ENCODE measurements around the gene SLC15A4.

The SLC15A4 gene

GRCh38 chr12:128789356-128789929 is 34.3 kb downstream of the SLC15A4 start:
- peak overlapping the region; percentile 21 for H2AK5ac ChIP-seq (ENCODE audit: low read length, severe bottlenecking)
- H2BK12ac ChIP-seq (ENCODE audit: low read length in 2 of 2) = no peak overlapping the region
- no peak overlapping the region for H3K14ac ChIP-seq (ENCODE audit: low read length in 2 of 2)
- H3K23ac ChIP-seq (ENCODE audit: low read length in 2 of 2) = no peak overlapping the region
- H3K4me2 ChIP-seq (ENCODE audit: low read length, poor library complexity, severe bottlenecking) = no peak overlapping the region
- H3K27me3 ChIP-seq (ENCODE audit: control insufficient read depth in 1 of 2, insufficient read depth in 1 of 2, low read length in 2 of 2) = no peaks in the 10 kb centered on the region
- DNase-seq = no peak
- H3K36me3 ChIP-seq (ENCODE audit: control insufficient read depth in 1 of 2, insufficient read depth in 2 of 2, low read depth in 1 of 2, low read length in 2 of 2) = peaks cover 36 to 42% of the 10 kb centered on the region in 2 experiments
- no peak overlapping the region for H3K4ac ChIP-seq (ENCODE audit: low read depth in 1 of 2, low read length in 2 of 2)
- no peak overlapping the region for H2BK15ac ChIP-seq (ENCODE audit: low read depth, poor library complexity, severe bottlenecking)
- H3K9ac ChIP-seq (ENCODE audit: low read length) = no peak overlapping the region
- no peak overlapping the region for H3K4me3 ChIP-seq (ENCODE audit: insufficient read depth in 1 of 2, low read depth in 1 of 2, low read length in 2 of 2)
- H3K4me1 ChIP-seq (ENCODE audit: control insufficient read depth, insufficient read depth, low read depth, low read length) = peaks cover 26% of the 10 kb centered on the region
- H2BK5ac ChIP-seq (ENCODE audit: low read depth, low read length, poor library complexity, severe bottlenecking) = no peak overlapping the region
- no peak overlapping the region for H2BK120ac ChIP-seq (ENCODE audit: low read depth, low read length)
- no peak overlapping the region for H3K27ac ChIP-seq (ENCODE audit: low read length, poor library complexity, severe bottlenecking)
- H2AFZ ChIP-seq (ENCODE audit: low read depth, low read length) = no peak overlapping the region
- no peak overlapping the region for H4K8ac ChIP-seq (ENCODE audit: low read length)
- no peak overlapping the region for H4K91ac ChIP-seq (ENCODE audit: low read length)
- H3K79me1 ChIP-seq (replicated peaks; ENCODE audit: low read length, poor library complexity, severe bottlenecking) = peaks cover 20% of the 10 kb centered on the region
- H3K9me3 ChIP-seq (ENCODE audit: control insufficient read depth, low read length) = no peaks in the 10 kb centered on the region
- no peak overlapping the region for H3K18ac ChIP-seq (ENCODE audit: low read depth in 1 of 2, low read length in 2 of 2)
- WGBS = 83% methylated on average over 8 of the region's 12 CpGs

GRCh38 chr12:128787827-128788226 is 35.9 kb downstream of the SLC15A4 start:
- Histone ChIP-seq H3K23ac (ENCODE audit: low read length in 2 of 2) (no peak overlapping the region), H3K27ac (ENCODE audit: low read length, poor library complexity, severe bottlenecking) (no peak overlapping the region), H3K14ac (ENCODE audit: low read length in 2 of 2) (no peak overlapping the region), H3K27me3 (ENCODE audit: control insufficient read depth in 1 of 2, insufficient read depth in 1 of 2, low read length in 2 of 2) (no peaks in the 10 kb centered on the region), H4K8ac (ENCODE audit: low read length) (no peak overlapping the region), H2AFZ (ENCODE audit: low read depth, low read length) (no peak overlapping the region), H2BK120ac (ENCODE audit: low read depth, low read length) (no peak overlapping the region), H3K9me3 (ENCODE audit: control insufficient read depth, low read length) (no peaks in the 10 kb centered on the region), H3K4me2 (ENCODE audit: low read length, poor library complexity, severe bottlenecking) (no peak overlapping the region), H3K36me3 (ENCODE audit: control insufficient read depth in 1 of 2, insufficient read depth in 2 of 2, low read depth in 1 of 2, low read length in 2 of 2) (peaks cover 26 to 28% of the 10 kb centered on the region in 2 experiments), H2BK5ac (ENCODE audit: low read depth, low read length, poor library complexity, severe bottlenecking) (no peak overlapping the region), H3K4me1 (ENCODE audit: control insufficient read depth, insufficient read depth, low read depth, low read length) (peaks cover 34% of the 10 kb centered on the region), H3K4me3 (ENCODE audit: insufficient read depth in 1 of 2, low read depth in 1 of 2, low read length in 2 of 2) (no peak overlapping the region), H2BK15ac (ENCODE audit: low read depth, poor library complexity, severe bottlenecking) (no peak overlapping the region), H3K4ac (ENCODE audit: low read depth in 1 of 2, low read length in 2 of 2) (no peak overlapping the region), H3K18ac (ENCODE audit: low read depth in 1 of 2, low read length in 2 of 2) (no peak overlapping the region), H4K91ac (ENCODE audit: low read length) (no peak overlapping the region), H2BK12ac (ENCODE audit: low read length in 2 of 2) (no peak overlapping the region), H3K79me1 (replicated peaks; ENCODE audit: low read length, poor library complexity, severe bottlenecking) (peaks cover 15% of the 10 kb centered on the region), H2AK5ac (ENCODE audit: low read length, severe bottlenecking) (no peak overlapping the region), H3K9ac (ENCODE audit: low read length) (no peak overlapping the region)
- no peak for DNase-seq
- WGBS = 81% methylated on average over 2 of the region's 2 CpGs

GRCh38 chr12:128786741-128787391 is 36.9 kb downstream of the SLC15A4 start:
- Histone ChIP-seq H4K91ac (ENCODE audit: low read length) (no peak overlapping the region), H2BK15ac (ENCODE audit: low read depth, poor library complexity, severe bottlenecking) (no peak overlapping the region), H3K27me3 (ENCODE audit: control insufficient read depth in 1 of 2, insufficient read depth in 1 of 2, low read length in 2 of 2) (no peaks in the 10 kb centered on the region), H2AFZ (ENCODE audit: low read depth, low read length) (no peak overlapping the region), H2BK5ac (ENCODE audit: low read depth, low read length, poor library complexity, severe bottlenecking) (no peak overlapping the region), H3K4me2 (ENCODE audit: low read length, poor library complexity, severe bottlenecking) (no peak overlapping the region), H3K18ac (ENCODE audit: low read depth in 1 of 2, low read length in 2 of 2) (no peak overlapping the region), H3K4ac (ENCODE audit: low read depth in 1 of 2, low read length in 2 of 2) (no peak overlapping the region), H4K8ac (ENCODE audit: low read length) (no peak overlapping the region), H3K9me3 (ENCODE audit: control insufficient read depth, low read length) (no peaks in the 10 kb centered on the region), H2BK120ac (ENCODE audit: low read depth, low read length) (no peak overlapping the region), H3K23ac (ENCODE audit: low read length in 2 of 2) (no peak overlapping the region), H2BK12ac (ENCODE audit: low read length in 2 of 2) (no peak overlapping the region), H3K36me3 (ENCODE audit: control insufficient read depth in 1 of 2, insufficient read depth in 2 of 2, low read depth in 1 of 2, low read length in 2 of 2) (peaks cover 17 to 18% of the 10 kb centered on the region in 2 experiments), H3K4me1 (ENCODE audit: control insufficient read depth, insufficient read depth, low read depth, low read length) (peaks cover 30% of the 10 kb centered on the region), H3K4me3 (ENCODE audit: insufficient read depth in 1 of 2, low read depth in 1 of 2, low read length in 2 of 2) (no peak overlapping the region), H3K79me1 (replicated peaks; ENCODE audit: low read length, poor library complexity, severe bottlenecking) (peaks cover 8% of the 10 kb centered on the region), H3K27ac (ENCODE audit: low read length, poor library complexity, severe bottlenecking) (no peak overlapping the region), H2AK5ac (ENCODE audit: low read length, severe bottlenecking) (peak overlapping the region; percentile 69), H3K14ac (ENCODE audit: low read length in 2 of 2) (no peak overlapping the region), H3K9ac (ENCODE audit: low read length) (no peak overlapping the region)
- 93% methylated on average over 16 of the region's 17 CpGs for WGBS
- no peak for DNase-seq

GRCh38 chr12:128784030-128784760 is 39.6 kb downstream of the SLC15A4 start:
- H2BK12ac ChIP-seq (ENCODE audit: low read length in 2 of 2) = no peak overlapping the region
- WGBS = 83% methylated on average over 13 of the region's 13 CpGs
- no peak overlapping the region for H2BK5ac ChIP-seq (ENCODE audit: low read depth, low read length, poor library complexity, severe bottlenecking)
- no peak overlapping the region for H2AK5ac ChIP-seq (ENCODE audit: low read length, severe bottlenecking)
- no peak overlapping the region for H4K8ac ChIP-seq (ENCODE audit: low read length)
- no peak overlapping the region for H3K23ac ChIP-seq (ENCODE audit: low read length in 2 of 2)
- no peak overlapping the region for H3K18ac ChIP-seq (ENCODE audit: low read depth in 1 of 2, low read length in 2 of 2)
- no peaks in the 10 kb centered on the region for H3K9me3 ChIP-seq (ENCODE audit: control insufficient read depth, low read length)
- H3K9ac ChIP-seq (ENCODE audit: low read length) = no peak overlapping the region
- H3K27me3 ChIP-seq (ENCODE audit: control insufficient read depth in 1 of 2, insufficient read depth in 1 of 2, low read length in 2 of 2) = no peaks in the 10 kb centered on the region
- H3K4me1 ChIP-seq (ENCODE audit: control insufficient read depth, insufficient read depth, low read depth, low read length) = peaks cover 21% of the 10 kb centered on the region
- no peak overlapping the region for H3K14ac ChIP-seq (ENCODE audit: low read length in 2 of 2)
- no peak overlapping the region for H3K4ac ChIP-seq (ENCODE audit: low read depth in 1 of 2, low read length in 2 of 2)
- H3K4me2 ChIP-seq (ENCODE audit: low read length, poor library complexity, severe bottlenecking) = no peak overlapping the region
- H2BK120ac ChIP-seq (ENCODE audit: low read depth, low read length) = no peak overlapping the region
- H3K36me3 ChIP-seq (ENCODE audit: control insufficient read depth in 1 of 2, insufficient read depth in 2 of 2, low read depth in 1 of 2, low read length in 2 of 2) = peaks cover 0 to 3% of the 10 kb centered on the region in 2 experiments
- no peak overlapping the region for H4K91ac ChIP-seq (ENCODE audit: low read length)
- no peak overlapping the region for H2BK15ac ChIP-seq (ENCODE audit: low read depth, poor library complexity, severe bottlenecking)
- peak overlapping the region; percentile 39 for H3K27ac ChIP-seq (ENCODE audit: low read length, poor library complexity, severe bottlenecking)
- H3K4me3 ChIP-seq (ENCODE audit: insufficient read depth in 1 of 2, low read depth in 1 of 2, low read length in 2 of 2) = no peak overlapping the region
- H3K79me1 ChIP-seq (replicated peaks; ENCODE audit: low read length, poor library complexity, severe bottlenecking) = peaks cover 2% of the 10 kb centered on the region
- DNase-seq = no peak
- H2AFZ ChIP-seq (ENCODE audit: low read depth, low read length) = no peak overlapping the region
